NT2/D1 (cell line): ENCODE results near the gene MAN1A2.

Experiments used
- DNase-seq: peaks from one replicate; pipeline ENCODE4 v3.0.0-alpha.2; 2011; ENCODE audit warnings: low read depth, low spot score
- H3K27me3 ChIP-seq: 2 replicates; pipeline ENCODE4 v1.6.0; 2011; ENCODE audit warnings: mild to moderate bottlenecking; ENCODE audit not compliant: insufficient read length, insufficient read depth
- H3K36me3 ChIP-seq: 2 replicates; pipeline ENCODE4 v1.6.1; 2011; ENCODE audit warnings: mild to moderate bottlenecking, low read length, mixed read lengths; ENCODE audit not compliant: insufficient read depth, insufficient read length
- H3K4me1 ChIP-seq: 2 replicates; pipeline ENCODE4 v1.5.1; 2011; ENCODE audit not compliant: insufficient read depth, insufficient read length
- H3K4me3 ChIP-seq: 2 replicates; pipeline ENCODE4 v1.5.1; 2011; ENCODE audit warnings: low read depth; ENCODE audit not compliant: insufficient read length
- H3K9ac ChIP-seq: 2 replicates; pipeline ENCODE4 v1.6.0; 2011; ENCODE audit warnings: low read depth; ENCODE audit not compliant: insufficient read length
- H3K9me3 ChIP-seq: 2 replicates; pipeline ENCODE4 v1.5.1; 2011; ENCODE audit warnings: mild to moderate bottlenecking, low read length; ENCODE audit not compliant: insufficient read depth
- SUZ12 ChIP-seq: IDR thresholded peaks from 2 replicates; pipeline ENCODE4 v1.6.1; 2011; ENCODE audit not compliant: insufficient read length, insufficient read depth; ENCODE audit errors: extremely low read depth
- YY1 ChIP-seq: IDR thresholded peaks from 2 replicates; pipeline ENCODE4 v1.6.1; 2011; ENCODE audit not compliant: insufficient read length, insufficient read depth
- ZNF274 ChIP-seq: IDR thresholded peaks from 2 replicates; pipeline ENCODE4 v1.6.1; 2011; ENCODE audit warnings: mild to moderate bottlenecking, low read depth, low read length

The MAN1A2 gene

DNA sequence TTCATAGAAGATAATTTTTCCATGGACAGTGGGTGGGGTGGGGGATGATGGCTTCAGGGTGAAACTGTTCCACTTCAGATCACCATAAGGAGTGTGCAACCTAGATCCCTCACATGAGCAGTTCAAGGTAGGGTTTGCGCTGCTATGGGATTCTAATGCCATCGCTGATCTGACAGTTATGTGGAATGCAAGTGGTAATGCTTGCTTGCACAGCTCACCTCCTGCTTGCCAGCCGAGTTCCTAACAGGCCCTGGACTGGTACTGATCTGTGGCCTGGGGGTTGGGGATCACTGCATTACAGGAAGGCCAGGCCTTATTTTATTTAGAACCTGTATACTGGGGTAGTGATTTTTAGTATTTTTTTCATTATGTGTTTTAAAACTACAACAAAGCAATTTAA is 22.0 kb downstream of the MAN1A2 start:
- no peak overlapping the region for H3K4me3 ChIP-seq
- TF ChIP-seq YY1 (no peak), SUZ12 (no peak), ZNF274 (no peak)
- H3K27me3 ChIP-seq: no peaks in the 10 kb centered on the region
- H3K9ac ChIP-seq: no peak overlapping the region
- H3K36me3 ChIP-seq: no peaks in the 10 kb centered on the region
- peaks cover under 1% of the 10 kb centered on the region; the same call in 1 of the 2 replicates for H3K9me3 ChIP-seq
- no peaks in the 10 kb centered on the region for H3K4me1 ChIP-seq
- no peak for DNase-seq

DNA sequence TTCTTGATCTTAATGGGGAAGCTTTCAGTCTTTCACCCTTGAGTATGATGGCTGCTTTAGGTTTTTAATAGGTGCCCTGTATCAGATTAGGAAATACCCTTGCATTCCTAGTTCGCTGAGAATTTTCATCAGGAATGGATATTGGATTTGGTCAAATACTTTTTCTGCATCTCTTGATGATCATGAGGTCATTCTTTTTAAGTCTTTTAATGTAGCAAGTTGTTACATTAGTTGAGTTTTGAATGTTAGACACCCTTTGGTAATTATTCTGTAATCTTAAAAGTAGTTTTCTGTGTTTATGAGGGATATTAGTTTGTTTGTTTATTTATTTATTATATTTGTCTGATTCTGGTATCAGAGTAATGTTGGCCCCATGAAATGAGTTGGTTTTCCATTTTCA is 22.5 kb downstream of the MAN1A2 start:
- Histone ChIP-seq H3K4me1 (no peaks in the 10 kb centered on the region), H3K36me3 (no peaks in the 10 kb centered on the region), H3K4me3 (no peak overlapping the region), H3K9me3 (no peaks in the 10 kb centered on the region), H3K9ac (no peak overlapping the region), H3K27me3 (no peaks in the 10 kb centered on the region)
- DNase-seq: no peak
- TF ChIP-seq YY1 (no peak), SUZ12 (no peak), ZNF274 (no peak)

DNA sequence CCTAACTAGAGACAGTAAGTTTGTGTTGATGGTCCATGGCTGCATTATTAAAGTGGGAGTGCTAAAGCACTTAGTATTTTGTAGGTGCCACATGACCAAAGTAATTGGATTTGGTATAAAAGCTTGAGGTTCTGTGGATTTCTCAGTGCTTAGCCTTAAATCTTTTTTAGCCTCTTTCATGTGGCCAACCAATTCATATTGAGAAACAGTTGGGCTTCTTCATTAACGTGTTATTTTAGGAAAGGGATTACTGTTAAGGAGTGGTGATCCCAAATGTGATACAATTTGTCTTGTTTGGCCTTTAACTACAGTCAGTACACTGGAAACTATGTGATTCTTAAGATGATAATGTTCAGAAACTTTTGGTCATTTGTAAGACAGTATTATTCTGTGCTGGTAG is 25.5 kb downstream of the MAN1A2 start:
- Histone ChIP-seq H3K36me3 (no peaks in the 10 kb centered on the region), H3K9ac (no peak overlapping the region), H3K27me3 (no peaks in the 10 kb centered on the region), H3K4me3 (no peak overlapping the region), H3K4me1 (no peaks in the 10 kb centered on the region), H3K9me3 (no peaks in the 10 kb centered on the region)
- no peak for DNase-seq
- TF ChIP-seq SUZ12 (no peak), ZNF274 (no peak), YY1 (no peak)

- no peak for DNase-seq
- no peak overlapping the region for H3K4me3 ChIP-seq
- H3K9me3 ChIP-seq: no peaks in the 10 kb centered on the region
- no peaks in the 10 kb centered on the region for H3K36me3 ChIP-seq
- TF ChIP-seq ZNF274 (no peak), SUZ12 (no peak), YY1 (no peak)
- H3K4me1 ChIP-seq: no peaks in the 10 kb centered on the region
- H3K9ac ChIP-seq: no peak overlapping the region
- H3K27me3 ChIP-seq: no peaks in the 10 kb centered on the region
These were observed 28.8 kb downstream of the MAN1A2 start for GRCh38 chr1:117396074-117396473.

DNA sequence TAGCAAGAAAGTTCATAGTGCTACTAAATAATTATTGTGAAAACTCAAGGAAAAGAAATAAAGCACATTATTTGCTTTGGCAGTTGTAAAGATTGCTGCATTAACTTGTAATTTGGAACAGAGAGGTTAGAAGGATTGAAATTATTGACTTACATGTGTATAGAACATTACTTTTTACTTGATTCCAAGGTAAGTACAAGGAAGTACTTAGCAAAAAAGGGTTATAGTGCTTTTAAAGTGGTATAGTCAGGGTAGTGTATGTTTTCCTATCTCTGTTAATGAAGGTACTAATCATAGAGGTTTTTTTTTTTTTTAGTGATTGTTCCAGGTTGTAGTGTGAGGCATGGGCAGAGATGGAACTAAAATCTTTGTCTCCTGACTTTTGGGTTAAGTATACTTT is 29.4 kb downstream of the MAN1A2 start:
- no peak overlapping the region for H3K9ac ChIP-seq
- H3K9me3 ChIP-seq: no peaks in the 10 kb centered on the region
- H3K4me3 ChIP-seq: no peak overlapping the region
- no peaks in the 10 kb centered on the region for H3K27me3 ChIP-seq
- H3K36me3 ChIP-seq: no peaks in the 10 kb centered on the region
- H3K4me1 ChIP-seq: no peaks in the 10 kb centered on the region
- no peak for DNase-seq
- no peak for TF ChIP-seq YY1

- peaks cover 9% of the 10 kb centered on the region for H3K36me3 ChIP-seq
- H3K4me3 ChIP-seq: no peak overlapping the region
- H3K4me1 ChIP-seq: no peaks in the 10 kb centered on the region
- H3K27me3 ChIP-seq: no peaks in the 10 kb centered on the region
- no peak overlapping the region for H3K9ac ChIP-seq
- DNase-seq: no peak
- H3K9me3 ChIP-seq: peaks cover 14% of the 10 kb centered on the region
- TF ChIP-seq SUZ12: no peak
- TF ChIP-seq ZNF274: no peak
- TF ChIP-seq YY1: no peak
These were observed 31.7 kb downstream of the MAN1A2 start for GRCh38 chr1:117398957-117399356.

DNA sequence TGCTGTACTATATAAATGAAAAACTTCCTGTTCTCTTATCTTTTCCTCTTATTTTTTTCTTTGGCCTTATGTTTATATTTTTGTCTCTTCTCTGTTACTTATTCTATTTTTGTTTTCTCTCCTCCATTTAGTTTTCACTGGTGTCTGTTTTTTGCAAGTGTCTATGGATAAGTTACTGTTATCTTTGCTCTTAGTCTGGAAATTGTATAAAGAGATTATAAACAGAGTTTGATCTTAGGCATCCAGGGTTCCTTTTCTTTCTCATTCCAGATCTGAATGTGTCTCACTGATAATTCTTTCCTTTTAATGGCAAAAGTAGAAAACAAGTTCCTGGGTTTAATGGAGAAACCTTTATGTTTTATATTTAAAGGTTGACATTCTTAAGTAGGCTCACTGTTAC is 34.5 kb downstream of the MAN1A2 start:
- Histone ChIP-seq H3K36me3 (peaks cover 18% of the 10 kb centered on the region), H3K9ac (no peak overlapping the region), H3K4me1 (no peaks in the 10 kb centered on the region), H3K27me3 (no peaks in the 10 kb centered on the region), H3K4me3 (no peak overlapping the region), H3K9me3 (peaks cover 14% of the 10 kb centered on the region)
- no peak for DNase-seq
- TF ChIP-seq ZNF274 (no peak), YY1 (no peak), SUZ12 (no peak)

GRCh38 chr1:117403597-117403996 is 36.3 kb downstream of the MAN1A2 start:
- DNase-seq: no peak
- no peaks in the 10 kb centered on the region for H3K4me1 ChIP-seq
- H3K36me3 ChIP-seq: peaks cover 18% of the 10 kb centered on the region
- H3K9me3 ChIP-seq: peaks cover 14% of the 10 kb centered on the region
- no peak overlapping the region for H3K9ac ChIP-seq
- no peaks in the 10 kb centered on the region for H3K27me3 ChIP-seq
- no peak overlapping the region for H3K4me3 ChIP-seq
- no peak for TF ChIP-seq YY1
- no peak for TF ChIP-seq SUZ12
- TF ChIP-seq ZNF274: no peak
